H1 (cell line): ENCODE results near the gene SLC25A40. TPM values are rescaled to one million over a fixed set of nuclear protein-coding genes. Genes with fewer than 3 reads are reported as not detected.
A peak's percentile ranks its signal among the peaks of the same experiment; 100 is the strongest.

Experiments used
- CTCF ChIA-PET: fragments of 300-600 bp; sonication (Branson Sonifier 250); formaldehyde crosslinking; loops from one replicate; lab custom pipeline; 2021; ENCODE audit not compliant: partially characterized antibody; lab: Charles Lee
- POLR2A ChIA-PET: fragments of 300-600 bp; sonication (Branson Sonifier 250); formaldehyde crosslinking; loops from one replicate; lab custom pipeline; 2021; ENCODE audit warnings: inconsistent platforms; ENCODE audit not compliant: partially characterized antibody; lab: Charles Lee
- DNase-seq, 2 experiments: peaks; one replicate each; pipeline versions ENCODE4 v3.0.0 to v3.0.0-alpha.2; 2010 to 2022; ENCODE audit warnings: low spot score in 2 of 2, low read depth in 1 of 2, mixed read lengths in 1 of 2
- FAIRE-seq: peaks from 2 replicates; lab custom pipeline; 2011; peaks lifted over from hg19 to GRCh38; lab: Jason Lieb, UNC
- H2AFZ ChIP-seq: 2 replicates; pipeline ENCODE4 v1.8.1; 2012; ENCODE audit warnings: low read length, inconsistent platforms
- H2AK5ac ChIP-seq: 2 replicates; pipeline ENCODE4 v1.6.1; 2013; ENCODE audit warnings: low read depth, low read length
- H2BK120ac ChIP-seq: replicated peaks from 2 replicates; pipeline ENCODE3; 2013; ENCODE audit warnings: low read depth, low read length, inconsistent platforms
- H2BK12ac ChIP-seq: 2 replicates; pipeline ENCODE4 v1.6.1; 2013; ENCODE audit warnings: low read depth, low read length
- H2BK15ac ChIP-seq: 2 replicates; pipeline ENCODE4 v1.6.1; 2013; ENCODE audit warnings: low read length
- H2BK20ac ChIP-seq: 2 replicates; pipeline ENCODE4 v1.6.1; 2013; ENCODE audit warnings: low read length
- H2BK5ac ChIP-seq: 2 replicates; pipeline ENCODE4 v1.6.1; 2013; ENCODE audit warnings: low read depth, low read length
- H3K14ac ChIP-seq: 2 replicates; pipeline ENCODE4 v1.6.1; 2013; ENCODE audit warnings: inconsistent platforms; ENCODE audit not compliant: insufficient read length
- H3K18ac ChIP-seq: 2 replicates; pipeline ENCODE4 v1.6.1; 2013; ENCODE audit warnings: low read length; ENCODE audit errors: extremely low read depth
- H3K23ac ChIP-seq: 2 replicates; pipeline ENCODE4 v1.6.1; 2013; ENCODE audit warnings: inconsistent platforms; ENCODE audit not compliant: insufficient read length
- H3K23me2 ChIP-seq: 2 replicates; pipeline ENCODE4 v1.6.1; 2013; ENCODE audit warnings: low read depth, low read length
- H3K27ac ChIP-seq: 2 replicates; pipeline ENCODE4 v1.6.1; 2011; ENCODE audit warnings: low read depth, low read length, inconsistent platforms
- H3K27me3 ChIP-seq, 4 experiments: replicated peaks in 1 of 4; 1 replicate in 1 of 4; 2 replicates in 3 of 4; pipeline versions ENCODE4 v1.6.1 to v1.8.1; 2011 to 2013; ENCODE audit warnings: low read length in 3 of 4, mild to moderate bottlenecking in 3 of 4, inconsistent platforms in 2 of 4, mixed read lengths in 2 of 4, moderate library complexity in 1 of 4; ENCODE audit not compliant: control insufficient read depth in 3 of 4, insufficient read depth in 3 of 4; ENCODE audit errors: extremely low read depth in 1 of 4
- H3K36me3 ChIP-seq, 4 experiments: 2 replicates each; pipeline versions ENCODE4 v1.6.1 to v1.8.1; 2011 to 2013; ENCODE audit warnings: mild to moderate bottlenecking in 4 of 4, low read length in 3 of 4, moderate library complexity in 2 of 4, control low read depth in 1 of 4, inconsistent platforms in 1 of 4; ENCODE audit not compliant: insufficient read depth in 4 of 4, control insufficient read depth in 2 of 4
- H3K4ac ChIP-seq: replicated peaks from 2 replicates; pipeline ENCODE3; 2013; ENCODE audit warnings: low read length, low read depth, mixed read lengths, inconsistent platforms; ENCODE audit not compliant: insufficient read length
- H3K4me1 ChIP-seq, 4 experiments: replicated peaks in 1 of 4; 1 replicate in 1 of 4; 2 replicates in 3 of 4; pipeline versions ENCODE4 v1.6.1 to v1.8.1; 2011 to 2013; ENCODE audit warnings: low read length in 3 of 4, inconsistent platforms in 2 of 4, mixed read lengths in 1 of 4; ENCODE audit not compliant: insufficient read depth in 4 of 4, control insufficient read depth in 3 of 4
- H3K4me2 ChIP-seq, 2 experiments: 2 replicates each; pipeline versions ENCODE4 v1.6.1 to v1.8.1; 2011 to 2013; ENCODE audit warnings: low read depth in 2 of 2, low read length in 2 of 2, control low read depth in 1 of 2, inconsistent platforms in 1 of 2, mild to moderate bottlenecking in 1 of 2; ENCODE audit not compliant: insufficient read depth in 1 of 2
- H3K4me3 ChIP-seq, 4 experiments: fragments of 200-600, 300-600 bp in 1 of 4; sonication (generic), shearing (Covaris generic), sonication (Bioruptor Twin) in 1 of 4; 2 replicates each; pipeline versions ENCODE4 v1.5.1 to v1.8.1; 2011 to 2016; ENCODE audit warnings: low read length in 4 of 4, low read depth in 3 of 4, control low read depth in 2 of 4, inconsistent platforms in 2 of 4, mild to moderate bottlenecking in 2 of 4, mixed read lengths in 1 of 4, moderate library complexity in 1 of 4; ENCODE audit not compliant: insufficient read depth in 2 of 4; ENCODE audit errors: extremely low read depth in 1 of 4
- H3K56ac ChIP-seq: replicated peaks from 2 replicates; pipeline ENCODE3; 2013; ENCODE audit warnings: low read depth, mild to moderate bottlenecking, mixed read lengths, low read length, inconsistent platforms; ENCODE audit not compliant: insufficient read length
- H3K79me1 ChIP-seq: 2 replicates; pipeline ENCODE4 v1.6.1; 2013; ENCODE audit warnings: low read depth, low read length, control low read depth
- H3K79me2 ChIP-seq, 2 experiments: 2 replicates each; pipeline versions ENCODE4 v1.6.1 to v1.8.1; 2012 to 2013; ENCODE audit warnings: low read length in 2 of 2, mild to moderate bottlenecking in 2 of 2, inconsistent platforms in 1 of 2; ENCODE audit not compliant: insufficient read depth in 2 of 2, control insufficient read depth in 1 of 2
- H3K9ac ChIP-seq, 4 experiments: replicated peaks in 1 of 4; 1 replicate in 1 of 4; 2 replicates in 3 of 4; pipeline versions ENCODE4 v1.6.1 to v1.8.1; 2011 to 2013; ENCODE audit warnings: low read depth in 3 of 4, low read length in 3 of 4, control low read depth in 2 of 4, mild to moderate bottlenecking in 2 of 4, moderate library complexity in 2 of 4, inconsistent platforms in 1 of 4; ENCODE audit errors: extremely low read depth in 1 of 4
- H3K9me3 ChIP-seq, 2 experiments: 2 replicates each; pipeline versions ENCODE4 v1.6.1 to v1.8.1; 2012 to 2013; ENCODE audit warnings: mild to moderate bottlenecking in 2 of 2, moderate library complexity in 2 of 2, control low read depth in 1 of 2, inconsistent platforms in 1 of 2, low read depth in 1 of 2, low read length in 1 of 2, mixed read lengths in 1 of 2; ENCODE audit not compliant: insufficient read depth in 2 of 2
- H4K20me1 ChIP-seq, 2 experiments: replicated peaks in 1 of 2; 2 replicates each; pipeline versions ENCODE3 to v1.8.1; 2011 to 2013; ENCODE audit warnings: inconsistent platforms in 2 of 2, low read length in 2 of 2, mild to moderate bottlenecking in 1 of 2; ENCODE audit not compliant: insufficient read depth in 2 of 2, control insufficient read depth in 1 of 2
- H4K5ac ChIP-seq: 2 replicates; pipeline ENCODE4 v1.6.1; 2013; ENCODE audit warnings: low read length, low read depth, mixed read lengths, inconsistent platforms; ENCODE audit not compliant: insufficient read length
- H4K8ac ChIP-seq: 2 replicates; pipeline ENCODE4 v1.8.0; 2013; ENCODE audit warnings: mild to moderate bottlenecking, moderate library complexity, low read length, inconsistent platforms; ENCODE audit not compliant: insufficient read depth; ENCODE audit errors: extremely low read depth
- H4K91ac ChIP-seq: replicated peaks from 2 replicates; pipeline ENCODE3; 2013; ENCODE audit warnings: low read length, mixed read lengths, inconsistent platforms; ENCODE audit not compliant: insufficient read length
- WGBS, 2 experiments: shearing (Covaris generic) in 1 of 2; methylation state at CpG; one replicate each; pipeline versions ENCODE4 v1.1.6 to v1.1.7; 2013 to 2015; ENCODE audit warnings: low lambda C conversion rate in 2 of 2, mixed read lengths in 2 of 2, inconsistent platforms in 1 of 2, low coverage in 1 of 2, missing lambda C conversion rate in 1 of 2; ENCODE audit not compliant: insufficient replicate concordance in 2 of 2, insufficient coverage in 1 of 2, insufficient read length in 1 of 2; ENCODE audit errors: extremely low coverage in 1 of 2, missing lambda C conversion rate in 1 of 2; 5-methylcytosine and 5-hydroxymethylcytosine counted together
- polyA plus RNA-seq, 7 experiments: library from polyadenylated mRNA; depleted of rRNA in 3 of 7; stranded (reverse) in 5 of 7; unstranded in 2 of 7; fragments of >200 nt in 5 of 7; fragments of 200-250 nt in 2 of 7; gene quantifications; 1 replicate in 5 of 7; 2 replicates in 1 of 7; 4 replicates in 1 of 7; pipeline versions ENCODE4 v1.2.1 to v1.2.3, GENCODE V29; 2011 to 2013; ENCODE audit warnings: missing spikeins in 2 of 7, mixed read lengths in 2 of 7
- total RNA-seq: library from RNA; stranded (reverse); fragmentation: NEBNext Ultra II Directional; extraction: Animal tissue kit (Norgen Biotek cat#: 25700); gene quantifications from 2 replicates; pipeline ENCODE4 v1.2.1, GENCODE V29; 2021

The SLC25A40 gene
- total and polyA plus RNA-seq, 2 of the 8 experiments (the other 6 are each of a cell fraction or from before 2014, with no cell fraction given) = 6.5 to 17.3 TPM

DNA sequence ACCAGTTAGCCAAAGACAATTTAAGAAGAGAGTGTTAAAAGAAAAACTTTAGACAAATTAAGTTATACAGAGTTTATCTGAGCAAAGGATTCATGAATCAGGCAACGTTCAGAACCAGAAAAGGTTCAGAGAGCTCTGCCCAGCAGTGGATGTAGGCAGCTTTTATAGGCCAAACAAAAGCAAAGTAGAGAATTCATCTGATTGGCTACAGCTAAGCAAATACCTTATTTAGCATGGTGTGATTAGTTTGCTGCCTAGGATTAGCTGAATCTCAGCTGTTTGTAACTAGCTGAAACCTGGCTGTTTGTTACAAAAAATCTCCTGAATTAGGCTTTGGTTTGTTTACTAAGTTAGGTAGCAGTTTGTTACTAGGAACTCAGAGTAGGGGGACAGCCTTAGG is 66.0 kb downstream of the SLC25A40 start:
- no peak for DNase-seq
- H2BK20ac ChIP-seq = no peak overlapping the region
- no peak overlapping the region; a peak in 1 of 8 replicates for H3K4me3 ChIP-seq
- no peaks in the 10 kb centered on the region for H3K36me3 ChIP-seq
- no peak overlapping the region for H3K14ac ChIP-seq
- FAIRE-seq = peak; percentile 92
- peak overlapping the region; percentile 99 for H2AFZ ChIP-seq
- H3K23ac ChIP-seq = no peak overlapping the region
- H2BK12ac ChIP-seq = no peak overlapping the region
- H3K56ac ChIP-seq = no peak overlapping the region
- no peaks in the 10 kb centered on the region for H3K23me2 ChIP-seq
- peak overlapping the region; percentile 27 for H4K5ac ChIP-seq
- no peak overlapping the region for H2BK120ac ChIP-seq
- CTCF ChIA-PET = interaction anchor here (0.7 to 1.3 kb wide), 2 partner anchors 111 to 301 kb away, joined by 3 read pairs; no protein-coding TSS in a partner anchor
- H3K4ac ChIP-seq = no peak overlapping the region
- no peaks in the 10 kb centered on the region for H3K79me1 ChIP-seq
- no peaks in the 10 kb centered on the region for H3K9me3 ChIP-seq
- peaks cover 0 to 4% (median 2%) of the 10 kb centered on the region in 4 experiments; a peak in 3 of 7 replicates for H3K4me1 ChIP-seq
- H3K9ac ChIP-seq = no peak overlapping the region
- no peak overlapping the region for H4K8ac ChIP-seq
- no peaks in the 10 kb centered on the region for H3K27me3 ChIP-seq
- no peak overlapping the region for H2BK15ac ChIP-seq
- WGBS, 2 experiments = 30% methylated on average over 1 of the region's 1 CpG; no CpG with 5 or more reads in 1 of the 2 experiments
- H2AK5ac ChIP-seq = no peak overlapping the region
- H3K18ac ChIP-seq = no peak overlapping the region
- no peak overlapping the region for H4K91ac ChIP-seq
- H3K79me2 ChIP-seq = no peaks in the 10 kb centered on the region
- no peak overlapping the region for H3K27ac ChIP-seq
- no peak overlapping the region for H2BK5ac ChIP-seq
- no peak overlapping the region for H3K4me2 ChIP-seq
- POLR2A ChIA-PET = no interaction called here
- no peaks in the 10 kb centered on the region for H4K20me1 ChIP-seq
